A673 (cell line): ENCODE data around the gene MICAL2. TPM values are rescaled to one million over a fixed set of nuclear protein-coding genes. Genes with fewer than 3 reads are reported as not detected.

Experiments used
- BruUV-seq: library from RNA; stranded (reverse); fragments of 400-500 nt; replicated peaks from 2 replicates; lab custom pipeline; 2021; lab: Mats Ljungman, UMichigan
- CTCF ChIA-PET: fragments of 300-600 bp; sonication (Branson Sonifier 250); formaldehyde crosslinking; loops from one replicate; lab custom pipeline; 2022; ENCODE audit warnings: antibody characterized with exemption; lab: Charles Lee
- POLR2A ChIA-PET: fragments of 300-600 bp; sonication (Branson Sonifier 250); formaldehyde crosslinking; loops from one replicate; lab custom pipeline; 2022; ENCODE audit warnings: antibody characterized with exemption; ENCODE audit not compliant: low non-redundant PET; lab: Charles Lee
- DNase-seq: peaks from one replicate; pipeline ENCODE4 v3.0.0-alpha.2; 2015; ENCODE audit warnings: low spot score
- H3K27ac ChIP-seq: fragments of 200-600 bp; sonication (generic); 2 replicates; pipeline ENCODE4 v1.5.1; 2016; ENCODE audit warnings: mixed run types, low read depth, mild to moderate bottlenecking, mixed read lengths, antibody characterized with exemption, low read length; ENCODE audit not compliant: poor library complexity, severe bottlenecking
- H3K27me3 ChIP-seq: fragments of 200-600 bp; sonication (generic); replicated peaks from 2 replicates; pipeline ENCODE4 v1.6.1; 2017; ENCODE audit warnings: mixed run types, low read depth, mild to moderate bottlenecking, mixed read lengths, antibody characterized with exemption, low read length; ENCODE audit not compliant: insufficient read depth, poor library complexity
- H3K36me3 ChIP-seq: fragments of 200-600 bp; sonication (generic); 2 replicates; pipeline ENCODE4 v1.6.1; 2016; ENCODE audit warnings: mixed run types, mild to moderate bottlenecking, mixed read lengths, antibody characterized with exemption, low read length; ENCODE audit not compliant: insufficient read depth, poor library complexity, severe bottlenecking
- H3K4me1 ChIP-seq: fragments of 200-600 bp; sonication (generic); 2 replicates; pipeline ENCODE4 v1.6.1; 2017; ENCODE audit warnings: mixed run types, mild to moderate bottlenecking, mixed read lengths, antibody characterized with exemption, low read length; ENCODE audit not compliant: insufficient read depth, poor library complexity, severe bottlenecking
- H3K4me3 ChIP-seq: fragments of 200-600 bp; sonication (generic); 2 replicates; pipeline ENCODE4 v1.5.1; 2016; ENCODE audit warnings: low read depth, mixed run types, mild to moderate bottlenecking, mixed read lengths, low read length; ENCODE audit not compliant: poor library complexity, severe bottlenecking
- H3K9me3 ChIP-seq: fragments of 200-600 bp; sonication (generic); 2 replicates; pipeline ENCODE4 v1.6.1; 2016; ENCODE audit warnings: mixed run types, low read depth, mild to moderate bottlenecking, mixed read lengths, antibody characterized with exemption, low read length; ENCODE audit not compliant: poor library complexity, severe bottlenecking
- CTCF ChIP-seq: fragments of 300-800, 200-600 bp; sonication (generic); conservative IDR thresholded peaks from 2 replicates; pipeline ENCODE4 v1.5.1; 2017; ENCODE audit warnings: low read depth, mild to moderate bottlenecking, antibody characterized with exemption, low read length, moderate library complexity, mixed read lengths
- EZH2 ChIP-seq: fragments of 200-600 bp; sonication (generic); IDR thresholded peaks from 2 replicates; pipeline ENCODE4 v1.6.1; 2017; ENCODE audit warnings: borderline replicate concordance, low read depth, mild to moderate bottlenecking, mixed read lengths, antibody characterized with exemption, low read length; ENCODE audit not compliant: poor library complexity, severe bottlenecking
- intact Hi-C: fragments of 100-400 bp; cut with micrococcal nuclease; formaldehyde crosslinking; loops from one replicate; pipeline ENCODE4 v1.10.0; 2022; ENCODE audit not compliant: unreplicated experiment
- total RNA-seq: library from RNA; stranded (reverse); gene quantifications from 2 replicates; pipeline ENCODE4 v1.2.3, GENCODE V29; 2021

The MICAL2 gene
- total RNA-seq, 1 experiment from 2014 or later, result 1.1 TPM

GRCh38 chr11:12275818-12276217 is 165.4 kb downstream of the MICAL2 start:
- ChIA-PET POLR2A (no interaction called here), CTCF (no interaction called here)
- Histone ChIP-seq H3K27me3 (no peaks in the 10 kb centered on the region), H3K4me1 (no peaks in the 10 kb centered on the region), H3K27ac (no peak overlapping the region), H3K4me3 (no peak overlapping the region), H3K9me3 (no peaks in the 10 kb centered on the region), H3K36me3 (no peaks in the 10 kb centered on the region)
- no TSS peak for BruUV-seq
- intact Hi-C loops, result no loop called here
- TF ChIP-seq CTCF (no peak), EZH2 (no peak)
- no peak for DNase-seq

- H3K27ac ChIP-seq, result no peak overlapping the region
- DNase-seq, result no peak
- no peaks in the 10 kb centered on the region for H3K27me3 ChIP-seq
- POLR2A ChIA-PET, result no interaction called here
- intact Hi-C loops, result no loop called here
- no peaks in the 10 kb centered on the region for H3K36me3 ChIP-seq
- H3K9me3 ChIP-seq, result no peaks in the 10 kb centered on the region
- no peaks in the 10 kb centered on the region for H3K4me1 ChIP-seq
- TF ChIP-seq EZH2 (no peak), CTCF (no peak)
- no peak overlapping the region for H3K4me3 ChIP-seq
- no TSS peak for BruUV-seq
- CTCF ChIA-PET, result no interaction called here
These were observed 166.0 kb downstream of the MICAL2 start for GRCh38 chr11:12276356-12276755.

GRCh38 chr11:12276831-12277475 is 166.6 kb downstream of the MICAL2 start:
- H3K27me3 ChIP-seq, result no peaks in the 10 kb centered on the region
- no peak overlapping the region for H3K4me3 ChIP-seq
- POLR2A ChIA-PET, result no interaction called here

More at GRCh38 chr11:12276831-12277475, 166.6 kb downstream of the MICAL2 start:
- H3K36me3 ChIP-seq, result no peaks in the 10 kb centered on the region
- H3K4me1 ChIP-seq, result no peaks in the 10 kb centered on the region
- no TSS peak for BruUV-seq
- no peaks in the 10 kb centered on the region for H3K9me3 ChIP-seq
- CTCF ChIA-PET, result no interaction called here
- no peak for TF ChIP-seq CTCF
- TF ChIP-seq EZH2, result no peak
- intact Hi-C loops, result no loop called here
- H3K27ac ChIP-seq, result no peak overlapping the region
- DNase-seq, result no peak
